GM23248 (cell line): Measurements from ENCODE around the gene ADAMTS9.

ENCODE experiments used
- EZH2 ChIP-seq: fragments of 200-600 bp; sonication (generic); IDR thresholded peaks from 2 replicates; pipeline ENCODE4 v1.6.1; 2018; ENCODE audit warnings: antibody characterized with exemption, mild to moderate bottlenecking; ENCODE audit not compliant: insufficient read depth, poor library complexity, severe bottlenecking
- EZH2phosphoT487 ChIP-seq: fragments of 200-600 bp; sonication (generic); IDR thresholded peaks from 2 replicates; pipeline ENCODE4 v1.6.1; 2018; ENCODE audit warnings: antibody characterized with exemption, moderate library complexity, mild to moderate bottlenecking, low read depth; ENCODE audit not compliant: insufficient read depth

DNA sequence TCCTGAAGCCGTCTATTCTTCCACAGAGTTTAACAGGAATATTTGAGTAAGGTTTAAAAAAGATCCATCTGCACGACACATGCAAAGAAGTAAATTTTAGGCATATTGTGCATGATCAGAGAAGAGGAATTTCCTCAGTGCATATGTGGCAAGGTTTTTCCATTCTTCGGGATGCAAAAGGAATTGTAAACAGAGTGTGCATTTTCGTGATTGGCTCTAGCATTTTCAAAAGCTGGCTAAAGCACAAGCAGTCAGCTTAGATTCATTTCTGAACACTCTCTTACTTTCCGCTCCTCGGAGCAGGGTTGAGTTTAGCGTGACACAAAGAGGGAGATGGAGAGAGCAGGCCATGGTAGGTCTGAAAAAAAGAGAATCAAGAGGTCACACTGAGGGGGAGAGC lies 128.2 kb downstream of the ADAMTS9 start:
- TF ChIP-seq EZH2 (no peak), EZH2phosphoT487 (no peak)
